ENCODE results near the gene GPX6.
"Not testable (repeated sequence)": the region's sequence is repeated elsewhere in the genome, so short reads cannot be mapped to it uniquely, and the experiment has no call there.

Gene GPX6, protein sequence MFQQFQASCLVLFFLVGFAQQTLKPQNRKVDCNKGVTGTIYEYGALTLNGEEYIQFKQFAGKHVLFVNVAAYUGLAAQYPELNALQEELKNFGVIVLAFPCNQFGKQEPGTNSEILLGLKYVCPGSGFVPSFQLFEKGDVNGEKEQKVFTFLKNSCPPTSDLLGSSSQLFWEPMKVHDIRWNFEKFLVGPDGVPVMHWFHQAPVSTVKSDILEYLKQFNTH

DNA sequence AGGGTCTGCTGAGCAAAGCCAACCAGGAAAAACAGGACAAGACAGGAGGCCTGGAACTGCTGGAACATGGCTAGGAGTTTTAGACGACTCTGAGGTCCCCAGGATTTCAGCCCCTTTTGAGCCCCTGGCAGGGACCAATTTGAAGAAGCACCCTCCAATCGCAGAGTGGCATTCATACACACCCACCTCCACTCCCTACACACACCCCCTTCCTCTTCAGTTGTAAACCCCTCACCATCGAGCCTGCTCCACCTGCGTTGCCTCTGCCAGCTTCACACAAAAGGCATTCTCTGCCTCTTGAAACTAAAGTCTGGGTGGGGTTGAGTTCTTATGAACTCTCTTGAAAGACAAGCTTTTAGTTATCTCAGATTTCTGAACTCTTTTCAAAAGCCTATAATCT is at the start of gene GPX6:
TSS of gene GPX6 (minus strand) at position 118 of the 400 bp plus-strand sequence. CDS start at position 68, 50 bp downstream.
- DNase-seq: no peak

DNA sequence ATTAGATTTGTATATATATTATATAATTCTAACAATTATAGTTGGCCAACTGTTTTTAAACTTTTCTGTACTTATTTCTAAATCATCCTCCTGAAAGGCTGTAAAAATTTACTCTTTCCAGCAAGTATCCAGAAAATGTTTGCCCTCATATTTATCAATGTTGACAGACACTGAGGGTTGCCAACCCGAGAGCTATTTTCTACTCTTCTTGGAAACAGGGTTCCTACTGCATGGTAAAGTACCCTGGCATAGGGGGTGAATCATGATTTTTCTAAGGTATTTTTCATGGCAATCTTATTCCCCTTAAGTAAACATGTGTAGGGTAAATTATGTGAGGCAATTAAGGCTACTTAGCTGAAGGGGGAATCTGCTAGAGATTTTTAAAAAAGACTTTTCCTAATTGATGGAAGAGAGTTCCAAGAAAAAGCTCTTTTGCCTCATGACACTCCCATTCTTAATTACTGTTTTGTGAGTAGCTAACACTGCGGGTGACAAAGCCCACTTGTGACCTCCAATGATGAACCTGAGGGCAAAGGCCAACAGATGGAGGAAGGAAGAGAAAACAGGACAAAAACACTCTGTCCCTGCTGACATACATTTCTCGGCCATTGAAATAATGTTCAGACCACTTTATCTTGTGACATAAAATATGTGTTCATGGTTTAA is 48.0 kb upstream of the GPX6 start:
- DNase-seq: no peak

DNA sequence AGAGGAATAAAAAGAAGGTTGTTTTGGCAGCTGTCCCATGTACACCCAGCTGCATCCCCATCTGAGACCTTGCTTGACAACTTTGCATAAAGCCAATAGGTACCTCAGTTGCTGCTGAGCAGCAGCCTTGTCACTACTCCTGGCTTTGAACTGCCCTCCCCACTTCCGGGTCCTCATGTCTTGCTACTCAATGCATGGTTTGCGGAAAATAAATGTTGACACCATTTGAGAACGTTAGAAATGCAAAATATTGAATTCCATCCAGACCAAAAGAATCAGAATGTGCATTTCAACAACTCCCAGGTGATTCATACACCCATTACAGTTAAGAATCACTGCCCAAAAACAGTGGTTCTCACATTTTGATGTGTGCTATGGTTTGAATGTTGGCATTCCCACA is 43.0 kb upstream of the GPX6 start:
- no peak for DNase-seq

DNA sequence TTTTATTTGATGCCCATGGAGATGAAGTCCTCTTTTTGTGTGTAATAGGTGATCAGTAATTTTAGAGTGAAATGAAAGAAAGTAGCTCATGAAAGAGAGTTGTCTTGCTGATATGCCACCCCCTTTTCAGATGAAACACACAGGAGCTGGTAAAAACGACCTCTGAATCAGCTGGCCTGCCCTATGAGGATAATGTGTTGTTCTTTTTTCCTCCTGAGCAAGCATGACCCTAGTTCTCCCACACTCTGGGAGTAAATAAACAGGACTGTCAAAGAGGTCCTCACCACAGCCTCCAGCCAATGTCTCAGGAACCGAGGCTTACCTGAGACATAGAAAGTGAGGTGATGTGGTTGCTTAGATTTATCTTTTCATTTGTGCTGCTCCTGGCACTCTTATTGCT is 39.5 kb upstream of the GPX6 start:
- DNase-seq: no peak

DNA sequence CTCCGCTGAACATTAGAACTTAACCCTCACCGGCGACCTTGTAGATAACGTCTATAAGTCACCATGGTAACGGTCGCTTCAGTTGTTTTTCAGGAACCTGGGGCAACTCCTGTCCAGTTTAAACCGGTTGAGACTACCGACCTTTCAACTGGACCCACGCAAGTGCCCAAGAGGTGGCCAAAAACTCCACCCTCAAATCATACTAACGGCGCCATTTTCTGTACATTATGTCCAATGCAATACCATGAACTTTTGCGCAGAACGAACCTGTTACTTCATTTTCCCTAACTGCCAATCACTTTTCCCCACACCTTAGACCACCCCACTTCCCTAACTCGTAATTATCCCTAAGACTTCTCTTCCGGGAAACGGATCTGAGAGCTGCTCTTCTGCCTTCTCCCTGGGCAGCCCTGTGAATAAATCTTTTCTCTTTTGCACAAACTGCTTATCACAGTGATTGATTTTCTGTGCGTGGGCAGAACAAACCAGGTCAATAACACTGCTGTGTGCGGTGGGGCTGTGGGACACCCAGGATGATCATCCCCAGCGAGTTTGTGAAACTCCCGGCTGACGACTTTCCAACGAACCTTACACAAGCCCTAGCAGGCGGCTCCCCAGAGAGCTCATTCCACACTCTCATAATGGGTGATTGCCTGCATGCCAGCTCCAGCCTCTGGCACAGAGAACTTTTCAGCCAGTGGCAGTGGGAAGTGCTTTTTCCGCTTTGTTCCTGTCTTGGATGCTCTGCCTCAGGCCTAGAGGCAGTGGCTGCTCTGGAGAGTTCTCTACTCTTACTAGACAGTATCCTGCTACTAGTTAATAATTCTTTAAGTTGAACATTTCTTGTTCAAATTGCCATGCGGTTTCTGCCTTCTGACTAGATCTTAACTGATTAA is 38.6 kb upstream of the GPX6 start:
- no peak for DNase-seq

DNA sequence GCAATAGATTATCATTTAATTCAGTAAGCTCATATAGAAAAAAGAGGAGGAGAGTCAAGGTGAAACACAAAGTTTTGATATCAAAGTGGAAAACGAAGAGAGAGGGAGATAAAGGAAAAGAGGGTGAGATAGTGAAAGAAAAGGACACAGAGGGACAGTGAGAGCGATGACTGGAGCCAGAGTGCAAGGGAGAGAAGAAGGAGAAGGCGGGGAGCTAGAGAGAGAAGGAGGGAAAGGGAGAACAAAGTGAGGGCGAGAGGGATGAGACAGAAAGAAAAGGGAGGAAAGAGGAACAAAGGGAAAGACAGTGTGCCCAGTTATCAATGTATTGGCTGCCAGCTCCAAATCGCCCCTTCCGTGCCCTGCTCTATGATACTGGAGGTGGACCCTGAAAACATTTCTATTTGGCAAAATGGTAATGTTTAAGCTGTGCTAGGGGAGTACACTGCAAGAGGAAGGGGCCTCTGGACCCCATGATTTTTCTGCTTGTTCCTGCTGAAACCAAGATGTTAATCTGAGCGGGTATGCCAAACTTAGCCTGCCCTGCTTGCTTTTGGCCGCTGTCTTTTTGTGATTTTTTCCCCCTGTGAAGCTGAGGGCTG is 37.9 kb upstream of the GPX6 start:
- no peak for DNase-seq

DNA sequence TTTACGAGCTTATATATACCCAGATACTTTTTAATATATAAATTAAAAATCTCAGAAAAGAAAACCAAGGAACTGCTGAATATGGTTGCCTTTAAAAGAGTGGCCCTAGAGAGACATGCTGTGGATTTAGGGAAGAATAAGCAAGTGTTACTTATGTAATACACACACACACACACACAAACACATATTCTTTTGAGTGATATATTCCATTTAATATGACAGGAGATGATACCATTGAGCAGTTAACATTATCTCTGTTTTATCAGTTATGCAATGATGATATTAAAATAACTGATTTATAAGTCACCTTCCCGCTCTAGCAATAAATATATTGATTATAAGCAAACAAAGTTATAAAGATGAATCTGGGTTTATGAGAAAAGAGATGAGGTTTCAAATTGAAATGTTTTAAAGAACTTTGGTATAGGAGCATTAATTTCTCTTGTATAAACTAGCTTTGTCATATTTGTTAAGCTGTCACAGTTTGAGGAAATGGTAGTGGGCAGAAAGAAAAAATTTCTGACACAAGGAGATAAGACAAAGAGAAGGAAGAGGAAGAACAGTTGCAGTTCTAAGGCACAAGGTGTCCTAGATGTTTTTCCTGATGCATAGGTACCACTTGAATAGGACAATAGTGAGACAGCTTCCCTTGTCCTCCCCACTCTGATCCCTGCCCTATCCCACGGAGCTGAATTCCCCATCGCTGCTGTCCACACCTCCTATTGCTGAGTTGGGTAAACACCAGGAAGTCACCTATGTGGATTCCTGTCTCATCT is 36.5 kb upstream of the GPX6 start:
- DNase-seq: no peak

DNA sequence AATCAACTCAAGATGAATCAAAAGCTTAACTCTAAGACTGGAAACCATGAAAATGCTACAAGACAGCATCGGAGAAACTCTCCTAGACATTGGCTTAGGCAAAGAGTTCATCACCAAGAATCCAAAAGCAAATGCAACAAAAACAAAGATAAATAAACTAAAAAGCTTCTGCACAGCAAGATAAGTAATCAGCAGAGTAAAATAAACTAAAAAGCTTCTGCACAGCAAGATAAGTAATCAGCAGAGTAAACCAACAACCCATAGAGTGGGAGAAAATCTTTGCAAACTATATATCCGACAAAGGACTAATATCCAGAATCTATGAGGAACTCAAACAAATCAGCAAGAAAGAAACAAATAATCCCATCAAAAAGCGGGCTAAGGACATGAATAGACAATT is 31.4 kb upstream of the GPX6 start:
- DNase-seq: not testable (repeated sequence)

DNA sequence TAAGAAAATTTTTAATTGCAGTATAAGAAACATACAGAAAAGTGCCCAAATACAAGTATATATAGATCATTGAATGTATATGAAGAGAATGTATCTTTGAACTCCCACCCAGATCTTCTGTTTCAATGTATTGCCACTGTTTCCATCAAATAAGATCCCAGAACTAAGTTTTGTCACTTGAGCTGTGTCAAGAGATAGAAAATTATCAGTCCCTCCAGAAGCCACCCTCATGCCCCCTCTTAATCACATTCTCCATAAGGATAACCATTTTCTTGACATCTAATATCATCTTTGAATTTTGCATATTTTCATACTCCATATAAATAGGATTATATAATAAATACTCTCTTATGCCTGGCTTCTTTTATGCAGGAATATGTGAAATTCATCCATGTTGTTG is 30.4 kb upstream of the GPX6 start:
- DNase-seq: no peak

DNA sequence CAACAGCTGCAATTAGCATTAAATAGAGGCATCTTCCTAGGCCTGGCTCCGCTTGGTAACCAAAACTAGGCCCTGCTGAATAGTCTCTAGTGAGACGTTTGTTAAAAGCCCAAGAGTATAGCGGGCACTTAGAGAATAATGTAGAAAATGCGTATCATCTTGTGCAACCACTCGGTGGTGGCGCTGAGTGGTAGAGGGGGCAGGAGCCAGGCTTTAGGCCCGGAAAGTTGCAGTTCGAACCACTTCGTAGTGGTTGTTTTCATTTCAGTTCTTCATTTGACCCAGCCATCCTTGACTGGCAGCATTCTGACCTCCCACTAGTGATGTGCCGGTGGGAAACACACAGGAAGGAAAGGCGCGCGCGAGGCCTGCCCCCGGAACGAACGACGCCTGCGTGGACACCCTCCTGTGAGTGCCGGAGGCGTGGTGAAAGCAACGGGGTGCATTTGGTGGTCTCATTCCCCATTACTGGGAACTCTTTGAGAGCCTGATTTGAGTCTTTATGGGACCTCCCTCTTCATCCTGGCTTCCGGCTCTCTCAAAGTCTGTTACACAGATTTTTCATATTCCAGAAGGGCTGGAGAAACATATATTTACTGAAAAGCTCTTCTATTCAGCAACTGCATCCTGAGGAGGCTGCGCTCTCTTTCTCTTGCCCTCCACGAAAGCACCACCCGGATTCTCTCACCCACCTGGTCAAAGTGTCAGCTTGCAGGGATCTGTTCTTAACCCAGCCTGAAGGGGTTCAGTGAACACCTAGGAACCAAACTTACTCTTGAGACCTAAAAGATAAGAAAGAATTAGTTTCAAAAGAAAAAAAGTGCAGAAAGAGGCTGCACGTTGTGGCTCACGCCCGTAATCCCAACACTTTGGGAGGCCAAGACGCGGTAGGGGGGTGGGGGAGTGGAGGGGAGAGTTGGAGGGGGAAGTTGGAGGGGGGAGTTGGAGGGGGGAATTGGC is 28.3 kb upstream of the GPX6 start:
- no peak for DNase-seq

DNA sequence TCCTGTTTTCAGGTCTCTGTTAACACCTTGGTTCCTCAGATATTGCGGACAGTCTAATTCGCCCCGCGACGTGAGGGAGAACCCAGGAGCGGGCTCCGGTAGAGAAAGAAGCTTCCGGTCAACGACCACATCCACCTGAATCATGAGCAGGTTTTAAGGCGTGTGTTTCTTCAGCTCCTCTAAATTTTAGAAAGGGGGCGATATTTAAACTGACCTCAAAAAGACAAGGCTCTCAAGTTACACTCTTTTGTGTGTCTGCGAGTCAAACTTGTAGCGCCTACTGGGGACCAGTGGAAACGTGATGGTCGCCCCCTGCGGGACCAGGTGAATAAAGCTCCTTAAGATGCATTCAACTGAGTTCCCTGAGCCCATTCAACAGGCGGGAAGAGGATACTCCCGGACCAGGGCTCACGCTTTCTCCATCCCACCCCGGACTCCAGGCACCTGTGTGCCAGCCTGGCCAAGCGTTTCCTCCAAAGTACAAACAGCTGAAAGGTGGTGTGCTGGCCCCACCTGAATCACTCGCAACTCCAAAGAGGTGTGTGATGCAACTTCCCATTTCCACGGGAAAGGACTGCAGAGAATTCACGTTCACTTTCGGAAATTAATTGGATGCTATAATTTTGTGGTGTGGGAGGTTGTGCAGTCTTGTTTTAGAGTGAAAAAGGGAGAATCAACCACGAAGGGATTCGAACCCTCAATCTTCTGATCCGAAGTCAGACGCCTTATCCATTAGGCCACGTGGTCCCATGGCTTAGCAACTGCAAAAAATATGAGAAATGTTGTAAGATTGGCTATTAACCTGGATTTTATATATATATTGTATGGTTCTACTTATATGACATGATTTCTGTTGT is 27.1 kb upstream of the GPX6 start:
- DNase-seq: peak; percentile 80

DNA sequence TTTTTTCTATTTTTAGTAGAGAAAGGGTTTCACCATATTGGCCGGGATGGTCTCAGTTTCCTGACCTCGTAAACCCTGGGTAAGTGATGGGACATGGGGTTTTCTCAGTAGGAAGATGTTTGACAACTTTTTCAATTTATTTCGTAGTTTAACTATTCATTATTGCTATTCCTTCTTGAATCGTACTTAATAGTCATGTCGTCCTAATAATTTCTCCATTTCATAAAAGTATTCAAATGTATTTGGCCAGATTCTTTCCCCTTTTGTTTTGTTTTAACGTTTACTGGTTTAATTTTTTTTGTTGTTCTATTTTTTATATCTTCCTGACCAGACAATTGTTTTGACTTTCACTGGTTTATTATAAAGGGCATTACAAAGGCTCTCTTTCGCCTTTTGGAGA is 26.4 kb upstream of the GPX6 start:
- DNase-seq: no peak

DNA sequence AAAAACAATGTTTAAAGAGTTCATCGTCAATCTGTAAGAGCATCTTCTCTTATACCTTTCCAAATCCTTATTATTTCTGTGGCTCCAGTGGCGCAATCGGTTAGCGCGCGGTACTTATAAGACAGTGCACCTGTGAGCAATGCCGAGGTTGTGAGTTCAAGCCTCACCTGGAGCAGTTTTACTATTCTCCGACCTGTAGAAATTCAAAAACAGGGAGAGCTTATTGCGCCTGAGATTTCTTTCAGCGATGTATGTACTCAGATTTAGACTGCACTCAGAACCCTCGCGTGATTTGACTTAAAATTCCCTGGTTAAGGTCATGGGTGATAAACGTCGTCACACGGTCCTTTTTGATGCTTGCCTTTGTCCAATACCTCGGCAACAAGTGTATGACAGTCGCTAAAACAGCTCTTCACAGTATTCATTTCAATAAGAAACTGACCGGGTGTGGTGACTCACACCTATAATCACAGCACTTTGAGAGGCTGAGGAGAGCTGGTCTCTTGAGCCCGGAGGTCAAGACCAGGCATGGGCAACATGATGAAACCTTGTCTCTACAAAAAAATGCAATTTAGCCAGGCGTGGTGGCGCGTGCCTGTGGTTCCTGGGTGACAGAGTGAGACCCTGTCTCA is 22.0 kb upstream of the GPX6 start:
- no peak for DNase-seq

DNA sequence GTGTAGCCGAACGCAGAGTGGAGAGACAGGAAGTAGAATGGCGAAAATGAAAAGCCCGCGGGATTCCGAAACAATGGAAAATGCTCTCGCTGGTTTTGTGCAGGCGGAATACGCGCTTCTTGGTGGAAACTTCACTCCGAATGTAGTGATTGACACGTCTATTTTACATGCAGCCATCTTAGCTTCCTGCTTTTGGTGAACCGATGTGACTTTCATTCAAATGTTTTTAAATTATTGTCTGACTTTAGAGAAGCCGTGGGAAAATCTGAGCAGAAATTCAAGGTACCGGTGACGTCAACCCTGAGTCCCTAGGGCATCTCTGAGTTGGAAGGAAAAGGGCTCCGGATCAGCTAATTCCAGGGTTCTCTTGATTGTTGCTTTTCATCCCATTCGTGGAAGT is 21.5 kb upstream of the GPX6 start:
- no peak for DNase-seq

DNA sequence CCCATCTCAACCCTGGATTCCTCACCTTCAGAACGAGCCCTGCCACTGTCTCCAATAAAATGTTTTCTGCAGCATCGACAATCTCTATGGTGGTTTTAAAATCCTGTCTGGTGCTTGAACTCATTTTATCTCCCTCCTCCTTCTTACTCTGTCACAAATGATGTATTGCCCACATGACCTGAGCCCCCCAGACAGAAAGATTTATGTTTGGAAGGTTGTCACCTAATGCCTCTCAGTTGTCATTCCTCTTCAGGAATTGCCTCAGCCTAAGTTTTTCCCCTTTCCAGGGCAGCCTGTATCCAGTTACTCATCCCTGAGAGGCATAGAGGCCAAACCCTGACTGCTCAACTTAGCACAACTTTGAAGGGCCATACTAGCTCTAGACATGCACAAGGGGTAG is 19.3 kb upstream of the GPX6 start:
- no peak for DNase-seq

DNA sequence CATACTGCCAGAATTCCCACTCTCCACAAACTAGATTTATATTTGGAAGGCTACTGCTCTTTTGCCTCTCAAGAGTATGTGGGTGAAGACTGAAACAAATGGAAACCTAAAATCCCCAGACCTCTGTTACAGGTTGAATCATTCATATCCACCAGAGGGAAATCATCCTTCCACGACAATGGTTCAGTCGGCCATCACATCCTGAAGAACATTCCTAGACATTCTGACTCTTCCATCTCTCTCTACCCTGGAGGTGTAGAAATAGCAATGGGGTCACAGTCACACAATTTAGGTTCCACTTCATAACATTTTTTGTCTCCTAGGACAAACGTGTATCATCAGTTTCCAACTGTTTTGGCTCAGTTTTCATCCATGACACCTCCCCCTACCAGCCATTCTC is 18.7 kb upstream of the GPX6 start:
- no peak for DNase-seq

DNA sequence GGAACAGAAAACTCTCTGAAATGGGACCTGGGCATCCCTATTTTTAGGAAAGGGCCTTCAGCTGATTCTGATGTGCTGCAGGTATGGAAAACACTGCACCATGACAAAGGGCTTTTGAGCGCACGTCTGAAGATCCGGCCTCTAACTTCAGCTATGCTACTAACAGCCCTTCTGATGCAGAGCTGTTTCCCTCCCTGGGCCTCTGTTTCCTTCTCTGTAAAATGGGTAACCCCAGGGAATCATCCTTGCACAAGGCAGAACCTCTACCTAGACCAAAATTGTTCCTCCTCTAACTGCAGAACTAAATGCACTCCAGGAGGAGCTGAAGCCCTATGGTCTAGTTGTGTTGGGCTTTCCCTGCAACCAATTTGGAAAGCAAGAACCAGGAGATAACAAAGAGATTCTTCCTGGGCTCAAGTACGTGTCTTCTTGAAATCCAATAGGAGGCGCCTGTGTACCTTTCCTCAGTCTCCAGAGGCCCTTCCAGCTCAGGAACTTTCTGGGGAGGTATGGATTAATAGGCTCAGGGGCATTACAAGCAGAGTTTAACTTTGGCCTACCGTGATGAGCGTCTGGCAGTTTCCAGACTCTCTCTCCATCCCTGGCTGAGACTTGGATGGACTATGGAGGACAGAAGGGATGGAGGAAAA is 16.0 kb upstream of the GPX6 start:
- DNase-seq: no peak

DNA sequence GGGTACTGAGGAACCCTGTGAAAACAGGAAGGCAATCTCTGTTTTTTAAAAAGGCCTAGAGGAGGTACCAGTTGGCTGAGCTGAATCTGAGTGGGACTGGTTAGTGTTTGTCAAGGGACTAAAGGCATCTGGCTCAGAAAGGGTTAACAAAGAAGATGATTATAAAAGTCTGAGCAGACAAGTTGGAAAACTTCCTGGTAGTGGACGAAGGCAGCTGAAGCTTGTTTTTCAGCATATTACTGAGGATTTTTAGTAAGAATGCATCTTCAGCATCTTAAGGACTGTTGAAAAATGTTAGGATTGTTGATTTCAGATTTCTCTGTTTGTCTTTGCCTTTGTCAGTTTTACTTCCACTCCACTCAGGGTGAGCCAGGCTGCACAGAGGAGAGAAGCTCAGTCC is 15.2 kb upstream of the GPX6 start:
- no peak for DNase-seq

DNA sequence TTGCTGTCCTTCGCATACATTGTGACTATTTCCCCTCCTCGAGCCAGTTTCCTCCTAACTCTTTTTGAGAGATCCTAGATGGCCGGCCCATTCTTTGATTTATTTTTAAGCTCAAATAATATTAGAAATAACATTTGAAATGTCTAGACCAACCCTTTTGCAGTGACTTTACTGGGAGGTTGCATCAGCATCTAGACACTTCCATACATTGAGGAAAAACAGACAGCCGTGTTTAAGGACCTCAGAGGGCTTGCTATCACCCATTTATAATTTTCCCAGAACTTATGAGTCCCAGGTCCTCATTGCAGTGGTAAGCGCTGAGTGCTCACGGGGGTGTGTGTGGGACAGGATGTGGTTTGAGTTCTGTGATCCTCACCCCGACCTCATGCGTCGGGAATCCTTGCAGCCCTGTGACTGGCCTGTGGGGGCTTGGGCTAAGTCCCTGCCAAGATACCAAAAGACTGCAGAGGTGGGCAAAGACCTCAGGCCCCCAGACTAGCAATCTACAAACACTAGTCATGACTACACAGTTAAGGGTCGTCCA is 10.0 kb upstream of the GPX6 start, which contains the start of gene GPX5:
TSS of gene GPX5 (plus strand) at position 386 of the 544 bp plus-strand sequence. CDS start at position 519, 133 bp downstream.
- DNase-seq: no peak
